HEK293 (cell line): Measurements from ENCODE around the gene MYLK4.

Experiments
- CTCF ChIA-PET: fragments of 350-600 bp; formaldehyde crosslinking; extraction: SDS; loops from one replicate; lab custom pipeline; 2021; ENCODE audit warnings: antibody characterized with exemption; lab: Yijun Ruan, JAX
- POLR2A ChIA-PET: fragments of 300-600 bp; formaldehyde crosslinking; extraction: SDS; loops from one replicate; lab custom pipeline; 2020; ENCODE audit warnings: antibody characterized with exemption, inconsistent platforms; lab: Yijun Ruan, JAX
- H3K27ac ChIP-seq: fragments of 200-500 bp; sonication (Bioruptor generic); 2 replicates; pipeline ENCODE4 v1.5.1; 2014; ENCODE audit warnings: low read depth, low read length, control low read depth, inconsistent platforms; ENCODE audit errors: extremely low read depth
- H3K36me3 ChIP-seq, 2 experiments: fragments of 200-500 bp in 1 of 2; sonication (Bioruptor generic) in 1 of 2; 1 replicate in 1 of 2; 2 replicates in 1 of 2; pipeline ENCODE4 v1.5.1; 2014 to 2017; ENCODE audit warnings: inconsistent platforms in 2 of 2, low read length in 2 of 2; ENCODE audit not compliant: control insufficient read depth in 2 of 2, insufficient read depth in 1 of 2
- H3K4me1 ChIP-seq: fragments of 200-500 bp; sonication (Bioruptor generic); 2 replicates; pipeline ENCODE4 v1.5.1; 2014; ENCODE audit warnings: mild to moderate bottlenecking, low read length, inconsistent platforms; ENCODE audit not compliant: control insufficient read depth, insufficient read depth
- H3K4me3 ChIP-seq: 2 replicates; pipeline ENCODE4 v1.5.1; 2011; ENCODE audit warnings: low read depth, mild to moderate bottlenecking, control low read depth, low read length, moderate library complexity
- H3K9me3 ChIP-seq: fragments of 200-500 bp; sonication (Bioruptor generic); 2 replicates; pipeline ENCODE4 v1.5.1; 2014; ENCODE audit warnings: low read depth, low read length, inconsistent platforms; ENCODE audit not compliant: control insufficient read depth, insufficient read depth
- GLIS1 ChIP-seq: fragments of 450-650 bp; formaldehyde crosslinking; IDR thresholded peaks from 2 replicates; pipeline ENCODE4 v1.5.1; 2016; ENCODE audit warnings: missing biosample characterization, missing genetic modification characterization
- HOXA7 ChIP-seq: sonication (generic); formaldehyde crosslinking; IDR thresholded peaks from 2 replicates; pipeline ENCODE4 v1.8.1; 2022; ENCODE audit warnings: missing genetic modification reagents, borderline replicate concordance
- IKZF3 ChIP-seq: fragments of 450-650 bp; IDR thresholded peaks from 2 replicates; pipeline ENCODE4 v1.5.0; 2018; ENCODE audit warnings: missing biosample characterization, mild to moderate bottlenecking, missing genetic modification characterization, moderate library complexity
- KLF1 ChIP-seq: fragments of 450-650 bp; formaldehyde crosslinking; IDR thresholded peaks from 2 replicates; pipeline ENCODE4 v1.5.1; 2016; ENCODE audit warnings: missing biosample characterization, missing genetic modification characterization
- MYNN ChIP-seq: fragments of 450-650 bp; formaldehyde crosslinking; IDR thresholded peaks from 2 replicates; pipeline ENCODE4 v1.5.1; 2016; ENCODE audit warnings: missing biosample characterization, missing genetic modification characterization, borderline replicate concordance
- REPIN1 ChIP-seq: fragments of 450-650 bp; formaldehyde crosslinking; IDR thresholded peaks from 2 replicates; pipeline ENCODE4 v1.5.1; 2017; ENCODE audit warnings: missing biosample characterization, missing genetic modification characterization, low read depth
- SCRT2 ChIP-seq: fragments of 450-650 bp; formaldehyde crosslinking; IDR thresholded peaks from 2 replicates; pipeline ENCODE4 v1.5.1; 2016; ENCODE audit warnings: missing biosample characterization, missing genetic modification characterization
- ZFP41 ChIP-seq: fragments of 450-650 bp; formaldehyde crosslinking; IDR thresholded peaks from 2 replicates; pipeline ENCODE4 v1.5.1; 2016; ENCODE audit warnings: missing biosample characterization, missing genetic modification characterization, borderline replicate concordance
- ZNF112 ChIP-seq: fragments of 450-650 bp; formaldehyde crosslinking; IDR thresholded peaks from 2 replicates; pipeline ENCODE4 v1.5.0; 2017; ENCODE audit warnings: missing biosample characterization, missing genetic modification characterization
- ZNF302 ChIP-seq: fragments of 450-650 bp; formaldehyde crosslinking; IDR thresholded peaks from 2 replicates; pipeline ENCODE4 v1.5.1; 2016; ENCODE audit warnings: missing biosample characterization, missing genetic modification characterization, low read depth
- ZNF341 ChIP-seq: fragments of 450-650 bp; formaldehyde crosslinking; IDR thresholded peaks from 2 replicates; pipeline ENCODE4; 2016; ENCODE audit warnings: low read depth, missing biosample characterization, missing genetic modification characterization
- ZNF433 ChIP-seq: fragments of 450-650 bp; formaldehyde crosslinking; IDR thresholded peaks from 2 replicates; pipeline ENCODE4 v1.5.1; 2016; ENCODE audit warnings: missing biosample characterization, missing genetic modification characterization, low read depth
- ZNF473 ChIP-seq: fragments of 450-650 bp; formaldehyde crosslinking; IDR thresholded peaks from 2 replicates; pipeline ENCODE4 v1.5.1; 2017; ENCODE audit warnings: missing biosample characterization, missing genetic modification characterization
- ZNF548 ChIP-seq: fragments of 450-650 bp; formaldehyde crosslinking; IDR thresholded peaks from 2 replicates; pipeline ENCODE4 v1.5.1; 2016; ENCODE audit warnings: missing biosample characterization, missing genetic modification characterization
- ZNF560 ChIP-seq: fragments of 450-650 bp; formaldehyde crosslinking; IDR thresholded peaks from 2 replicates; pipeline ENCODE4 v1.5.1; 2017; ENCODE audit warnings: missing biosample characterization, missing genetic modification characterization, borderline replicate concordance
- ZNF610 ChIP-seq: fragments of 450-650 bp; formaldehyde crosslinking; IDR thresholded peaks from 2 replicates; pipeline ENCODE4 v1.5.1; 2016; ENCODE audit warnings: missing biosample characterization, missing genetic modification characterization, borderline replicate concordance
- ZNF664 ChIP-seq: fragments of 450-650 bp; formaldehyde crosslinking; IDR thresholded peaks from 2 replicates; pipeline ENCODE4 v1.5.1; 2016; ENCODE audit warnings: missing biosample characterization, missing genetic modification characterization
- ZNF776 ChIP-seq: fragments of 450-650 bp; formaldehyde crosslinking; IDR thresholded peaks from 2 replicates; pipeline ENCODE4 v1.5.0; 2017; ENCODE audit warnings: missing biosample characterization, missing genetic modification characterization, borderline replicate concordance
- ZNF777 ChIP-seq: fragments of 450-650 bp; formaldehyde crosslinking; IDR thresholded peaks from 2 replicates; pipeline ENCODE4 v1.5.1; 2017; ENCODE audit warnings: missing biosample characterization, missing genetic modification characterization, borderline replicate concordance
- TF ChIP-seq, protein P1 (sequence below): fragments of 450-650 bp; formaldehyde crosslinking; IDR thresholded peaks from 2 replicates; pipeline ENCODE4 v1.5.1; 2017; ENCODE audit warnings: missing biosample characterization, missing genetic modification characterization
- TF ChIP-seq, protein P2 (sequence below): fragments of 450-650 bp; IDR thresholded peaks from 2 replicates; pipeline ENCODE4 v1.5.1; 2018; ENCODE audit warnings: missing biosample characterization, mild to moderate bottlenecking, missing genetic modification characterization
- TF ChIP-seq, protein P3 (sequence below): fragments of 450-650 bp; formaldehyde crosslinking; IDR thresholded peaks from 2 replicates; pipeline ENCODE4 v1.5.1; 2017; ENCODE audit warnings: missing biosample characterization, missing genetic modification characterization
- TF ChIP-seq, protein P4 (sequence below): fragments of 450-650 bp; formaldehyde crosslinking; IDR thresholded peaks from 2 replicates; pipeline ENCODE4 v1.5.1; 2016; ENCODE audit warnings: missing biosample characterization, missing genetic modification characterization

MYLK4 gene

DNA sequence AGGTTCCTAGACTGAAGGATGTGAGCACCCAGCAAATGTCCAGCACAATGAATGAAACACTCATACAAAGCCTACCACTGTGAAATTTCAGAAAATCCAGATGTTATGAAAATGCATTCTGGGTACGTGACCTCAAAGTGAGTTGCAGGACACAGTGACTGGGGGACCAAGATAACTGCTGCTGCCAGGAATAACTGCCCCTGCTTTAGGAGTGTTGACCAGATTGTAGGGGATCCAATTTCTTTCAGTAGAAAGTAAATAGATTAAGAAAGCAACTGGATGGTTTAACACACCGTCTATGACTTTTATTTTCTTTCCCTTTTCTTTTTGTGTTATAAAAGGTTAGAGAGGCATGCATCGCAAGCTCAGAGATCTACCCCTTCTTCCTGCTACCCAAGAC is 29.5 kb downstream of the MYLK4 start:
- H3K36me3 ChIP-seq: no peaks in the 10 kb centered on the region
- TF ChIP-seq, protein P1, sequence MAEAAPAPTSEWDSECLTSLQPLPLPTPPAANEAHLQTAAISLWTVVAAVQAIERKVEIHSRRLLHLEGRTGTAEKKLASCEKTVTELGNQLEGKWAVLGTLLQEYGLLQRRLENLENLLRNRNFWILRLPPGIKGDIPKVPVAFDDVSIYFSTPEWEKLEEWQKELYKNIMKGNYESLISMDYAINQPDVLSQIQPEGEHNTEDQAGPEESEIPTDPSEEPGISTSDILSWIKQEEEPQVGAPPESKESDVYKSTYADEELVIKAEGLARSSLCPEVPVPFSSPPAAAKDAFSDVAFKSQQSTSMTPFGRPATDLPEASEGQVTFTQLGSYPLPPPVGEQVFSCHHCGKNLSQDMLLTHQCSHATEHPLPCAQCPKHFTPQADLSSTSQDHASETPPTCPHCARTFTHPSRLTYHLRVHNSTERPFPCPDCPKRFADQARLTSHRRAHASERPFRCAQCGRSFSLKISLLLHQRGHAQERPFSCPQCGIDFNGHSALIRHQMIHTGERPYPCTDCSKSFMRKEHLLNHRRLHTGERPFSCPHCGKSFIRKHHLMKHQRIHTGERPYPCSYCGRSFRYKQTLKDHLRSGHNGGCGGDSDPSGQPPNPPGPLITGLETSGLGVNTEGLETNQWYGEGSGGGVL: no peak
- TF ChIP-seq IKZF3 (tag by site-specific recombination) (no peak), GLIS1 (tag by site-specific recombination) (no peak), ZFP41 (tag by site-specific recombination) (no peak), HOXA7 (CRISPR knock-in tag) (no peak), ZNF473 (tag by site-specific recombination) (no peak)
- CTCF ChIA-PET: interaction anchor here (0.6 to 0.9 kb wide), 2 partner anchors 25 to 46 kb away, joined by 3 to 4 read pairs; no protein-coding TSS in a partner anchor
- POLR2A ChIA-PET: no interaction called here
- H3K27ac ChIP-seq: no peak overlapping the region
- H3K4me3 ChIP-seq: no peak overlapping the region
- H3K4me1 ChIP-seq: no peaks in the 10 kb centered on the region
- no peaks in the 10 kb centered on the region for H3K9me3 ChIP-seq

DNA sequence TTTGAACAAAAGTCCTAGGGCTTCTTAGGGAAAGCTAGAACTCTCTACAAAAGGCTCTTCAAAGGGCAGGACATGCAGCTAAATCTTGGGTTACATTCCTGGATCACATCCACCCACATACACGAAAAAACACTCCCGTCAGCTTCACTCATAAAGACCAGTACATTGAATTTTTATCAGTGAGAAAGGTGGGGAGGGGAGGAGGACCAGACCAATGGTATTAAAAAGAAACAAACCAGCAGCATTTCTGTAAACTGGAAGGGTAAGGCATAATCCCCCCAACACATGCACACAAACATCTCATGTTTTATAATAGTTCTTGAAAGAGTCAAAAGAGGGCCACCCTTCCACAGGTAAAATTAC is 31.6 kb downstream of the MYLK4 start:
- no peak overlapping the region for H3K4me3 ChIP-seq
- CTCF ChIA-PET: interaction anchor here (0.6 to 1.3 kb wide), 3 partner anchors 31 to 86 kb away, joined by 3 read pairs; partner anchors contain the start of gene MYLK4
- H3K9me3 ChIP-seq: no peaks in the 10 kb centered on the region
- no peaks in the 10 kb centered on the region for H3K36me3 ChIP-seq
- TF ChIP-seq REPIN1 (tag by site-specific recombination): no peak
- no peak for TF ChIP-seq ZNF548 (tag by site-specific recombination)
- no peak for TF ChIP-seq ZNF302 (tag by site-specific recombination)
- no peak for TF ChIP-seq KLF1 (tag by site-specific recombination)
- no peak for TF ChIP-seq ZNF433
- TF ChIP-seq ZNF610 (tag by site-specific recombination): no peak
- TF ChIP-seq ZNF777 (tag by site-specific recombination): no peak
- no peak for TF ChIP-seq ZNF112 (tag by site-specific recombination)
- TF ChIP-seq, protein P2, sequence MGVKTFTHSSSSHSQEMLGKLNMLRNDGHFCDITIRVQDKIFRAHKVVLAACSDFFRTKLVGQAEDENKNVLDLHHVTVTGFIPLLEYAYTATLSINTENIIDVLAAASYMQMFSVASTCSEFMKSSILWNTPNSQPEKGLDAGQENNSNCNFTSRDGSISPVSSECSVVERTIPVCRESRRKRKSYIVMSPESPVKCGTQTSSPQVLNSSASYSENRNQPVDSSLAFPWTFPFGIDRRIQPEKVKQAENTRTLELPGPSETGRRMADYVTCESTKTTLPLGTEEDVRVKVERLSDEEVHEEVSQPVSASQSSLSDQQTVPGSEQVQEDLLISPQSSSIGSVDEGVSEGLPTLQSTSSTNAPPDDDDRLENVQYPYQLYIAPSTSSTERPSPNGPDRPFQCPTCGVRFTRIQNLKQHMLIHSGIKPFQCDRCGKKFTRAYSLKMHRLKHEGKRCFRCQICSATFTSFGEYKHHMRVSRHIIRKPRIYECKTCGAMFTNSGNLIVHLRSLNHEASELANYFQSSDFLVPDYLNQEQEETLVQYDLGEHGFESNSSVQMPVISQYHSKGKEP (tag by site-specific recombination): no peak
- no peak for TF ChIP-seq SCRT2 (tag by site-specific recombination)
- TF ChIP-seq ZNF341 (tag by site-specific recombination): no peak
- TF ChIP-seq, protein P3, sequence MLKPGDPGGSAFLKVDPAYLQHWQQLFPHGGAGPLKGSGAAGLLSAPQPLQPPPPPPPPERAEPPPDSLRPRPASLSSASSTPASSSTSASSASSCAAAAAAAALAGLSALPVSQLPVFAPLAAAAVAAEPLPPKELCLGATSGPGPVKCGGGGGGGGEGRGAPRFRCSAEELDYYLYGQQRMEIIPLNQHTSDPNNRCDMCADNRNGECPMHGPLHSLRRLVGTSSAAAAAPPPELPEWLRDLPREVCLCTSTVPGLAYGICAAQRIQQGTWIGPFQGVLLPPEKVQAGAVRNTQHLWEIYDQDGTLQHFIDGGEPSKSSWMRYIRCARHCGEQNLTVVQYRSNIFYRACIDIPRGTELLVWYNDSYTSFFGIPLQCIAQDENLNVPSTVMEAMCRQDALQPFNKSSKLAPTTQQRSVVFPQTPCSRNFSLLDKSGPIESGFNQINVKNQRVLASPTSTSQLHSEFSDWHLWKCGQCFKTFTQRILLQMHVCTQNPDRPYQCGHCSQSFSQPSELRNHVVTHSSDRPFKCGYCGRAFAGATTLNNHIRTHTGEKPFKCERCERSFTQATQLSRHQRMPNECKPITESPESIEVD (tag by site-specific recombination): no peak
- TF ChIP-seq ZNF664 (tag by site-specific recombination): no peak
- no peak for TF ChIP-seq ZNF560 (tag by site-specific recombination)
- no peak for TF ChIP-seq MYNN (tag by site-specific recombination)
- TF ChIP-seq ZNF776: no peak
- TF ChIP-seq, protein P4, sequence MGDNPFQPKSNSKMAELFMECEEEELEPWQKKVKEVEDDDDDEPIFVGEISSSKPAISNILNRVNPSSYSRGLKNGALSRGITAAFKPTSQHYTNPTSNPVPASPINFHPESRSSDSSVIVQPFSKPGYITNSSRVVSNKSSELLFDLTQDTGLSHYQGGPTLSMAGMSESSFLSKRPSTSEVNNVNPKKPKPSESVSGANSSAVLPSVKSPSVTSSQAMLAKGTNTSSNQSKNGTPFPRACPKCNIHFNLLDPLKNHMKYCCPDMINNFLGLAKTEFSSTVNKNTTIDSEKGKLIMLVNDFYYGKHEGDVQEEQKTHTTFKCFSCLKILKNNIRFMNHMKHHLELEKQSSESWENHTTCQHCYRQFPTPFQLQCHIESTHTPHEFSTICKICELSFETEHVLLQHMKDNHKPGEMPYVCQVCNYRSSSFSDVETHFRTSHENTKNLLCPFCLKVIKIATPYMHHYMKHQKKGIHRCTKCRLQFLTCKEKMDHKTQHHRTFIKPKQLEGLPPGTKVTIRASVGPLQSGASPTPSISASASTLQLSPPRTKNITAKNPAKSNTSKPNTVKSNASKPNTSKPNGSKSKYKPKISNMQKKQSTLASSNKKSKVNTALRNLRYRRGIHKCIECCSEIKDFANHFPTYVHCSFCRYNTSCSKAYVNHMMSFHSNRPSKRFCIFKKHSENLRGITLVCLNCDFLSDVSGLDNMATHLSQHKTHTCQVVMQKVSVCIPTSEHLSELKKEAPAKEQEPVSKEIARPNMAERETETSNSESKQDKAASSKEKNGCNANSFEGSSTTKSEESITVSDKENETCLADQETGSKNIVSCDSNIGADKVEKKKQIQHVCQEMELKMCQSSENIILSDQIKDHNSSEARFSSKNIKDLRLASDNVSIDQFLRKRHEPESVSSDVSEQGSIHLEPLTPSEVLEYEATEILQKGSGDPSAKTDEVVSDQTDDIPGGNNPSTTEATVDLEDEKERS (tag by site-specific recombination): no peak
- POLR2A ChIA-PET: no interaction called here
- no peaks in the 10 kb centered on the region for H3K4me1 ChIP-seq
- H3K27ac ChIP-seq: no peak overlapping the region
